Fibroblast of lung (primary cell): ENCODE results near the gene IGF2. TPM values are rescaled to one million over a fixed set of nuclear protein-coding genes. Genes with fewer than 3 reads are reported as not detected.

Source experiments
- DNase-seq, 2 donors: peaks; one replicate each; pipeline versions ENCODE4 v3.0.0 to v3.0.0-alpha.2; 2010; ENCODE audit warnings: low read depth in 2 of 2
- H2AFZ ChIP-seq: 2 replicates; pipeline ENCODE4 v1.5.1; 2012; ENCODE audit warnings: low read length, control low read depth, inconsistent platforms
- H3K27ac ChIP-seq: 2 replicates; pipeline ENCODE4 v1.5.1; 2011; ENCODE audit warnings: low read length, control low read depth; ENCODE audit not compliant: insufficient read depth
- H3K27me3 ChIP-seq: 2 replicates; pipeline ENCODE4 v1.5.1; 2011; ENCODE audit warnings: mild to moderate bottlenecking, low read length; ENCODE audit not compliant: control insufficient read depth, insufficient read depth
- H3K36me3 ChIP-seq: 2 replicates; pipeline ENCODE4 v1.5.1; 2011; ENCODE audit warnings: low read length; ENCODE audit not compliant: control insufficient read depth, insufficient read depth
- H3K4me1 ChIP-seq: 2 replicates; pipeline ENCODE4 v1.5.1; 2011; ENCODE audit warnings: low read length; ENCODE audit not compliant: control insufficient read depth, insufficient read depth; ENCODE audit errors: extremely low read depth
- H3K4me2 ChIP-seq: 2 replicates; pipeline ENCODE4 v1.5.1; 2011; ENCODE audit warnings: low read length, control low read depth; ENCODE audit not compliant: insufficient read depth; ENCODE audit errors: extremely low read depth
- H3K4me3 ChIP-seq, 4 experiments: fragments of 200-600 bp in 1 of 4; sonication (generic) in 1 of 4; replicated peaks in 1 of 4; 2 replicates each; pipeline ENCODE4 v1.5.1; 2011 to 2016; ENCODE audit warnings: low read length in 4 of 4, low read depth in 3 of 4, mild to moderate bottlenecking in 3 of 4, control low read depth in 2 of 4, inconsistent platforms in 1 of 4, mixed read lengths in 1 of 4; ENCODE audit not compliant: insufficient read depth in 1 of 4; ENCODE audit errors: control extremely low read depth in 1 of 4
- H3K79me2 ChIP-seq: 2 replicates; pipeline ENCODE4 v1.5.1; 2012; ENCODE audit warnings: mild to moderate bottlenecking, low read length, inconsistent platforms; ENCODE audit not compliant: control insufficient read depth, insufficient read depth
- H3K9ac ChIP-seq: 2 replicates; pipeline ENCODE4 v1.5.1; 2011; ENCODE audit warnings: mild to moderate bottlenecking, low read length, control low read depth; ENCODE audit not compliant: insufficient read depth
- H3K9me3 ChIP-seq: 2 replicates; pipeline ENCODE4 v1.5.1; 2012; ENCODE audit warnings: low read depth, low read length; ENCODE audit not compliant: control insufficient read depth, insufficient read depth
- H4K20me1 ChIP-seq: 2 replicates; pipeline ENCODE4 v1.5.1; 2011; ENCODE audit warnings: low read length; ENCODE audit not compliant: control insufficient read depth, insufficient read depth; ENCODE audit errors: extremely low read depth
- CTCF ChIP-seq, 2 donors: IDR thresholded peaks in 1 of 2; conservative IDR thresholded peaks in 1 of 2; 1 replicate in 1 of 2; 2 replicates in 1 of 2; pipeline ENCODE4 v1.5.1; 2011 to 2012; ENCODE audit warnings: low read length in 2 of 2, control low read depth in 1 of 2, inconsistent platforms in 1 of 2, low read depth in 1 of 2, mild to moderate bottlenecking in 1 of 2
- EZH2 ChIP-seq: IDR thresholded peaks from 2 replicates; pipeline ENCODE4 v1.5.1; 2012; ENCODE audit warnings: low read length, control low read depth, mild to moderate bottlenecking; ENCODE audit errors: missing control alignments
- polyA plus RNA-seq, 2 donors: library from polyadenylated mRNA; depleted of rRNA in 1 of 2; stranded (reverse) in 1 of 2; unstranded in 1 of 2; fragments of >200 nt; gene quantifications; 2 replicates each; pipeline ENCODE4 v1.2.1, GENCODE V29; 2011 to 2012; ENCODE audit warnings: missing spikeins in 1 of 2
- total RNA-seq: library from RNA; depleted of rRNA; stranded (reverse); fragments of >200 nt; gene quantifications from 2 replicates; pipeline ENCODE4 v1.2.1, GENCODE V29; 2014

IGF2 gene
- total and polyA plus RNA-seq, 2 donors (not counting 1 experiment from before 2014, with no cell fraction given), result 0.08 to 0.17 TPM

- Histone ChIP-seq H3K79me2 (no peaks in the 10 kb centered on the region), H3K36me3 (no peaks in the 10 kb centered on the region), H3K4me3 (no peak overlapping the region), H3K4me1 (no peaks in the 10 kb centered on the region), H3K4me2 (no peak overlapping the region), H3K27ac (no peak overlapping the region), H4K20me1 (no peaks in the 10 kb centered on the region), H3K9ac (no peak overlapping the region), H2AFZ (no peak overlapping the region), H3K27me3 (no peaks in the 10 kb centered on the region), H3K9me3 (no peaks in the 10 kb centered on the region)
- DNase-seq, result no peak
- TF ChIP-seq EZH2 (no peak), CTCF (conservative IDR thresholded peaks at IDR 0.05 in 1 of 2, IDR thresholded peaks at IDR 0.05 in 1 of 2; ENCODE audit: low read depth in 1 of 2, low read length in 2 of 2) (no peak)
Measured at GRCh38 chr11:2116680-2117079, 22.5 kb downstream of the IGF2 start.

- DNase-seq, result no peak
- Histone ChIP-seq H3K36me3 (no peaks in the 10 kb centered on the region), H3K27me3 (no peaks in the 10 kb centered on the region), H2AFZ (no peak overlapping the region), H4K20me1 (no peaks in the 10 kb centered on the region), H3K27ac (no peak overlapping the region), H3K79me2 (no peaks in the 10 kb centered on the region), H3K9ac (no peak overlapping the region), H3K4me3 (no peak overlapping the region), H3K4me1 (no peaks in the 10 kb centered on the region), H3K4me2 (no peak overlapping the region), H3K9me3 (no peaks in the 10 kb centered on the region)
- no peak for TF ChIP-seq CTCF (conservative IDR thresholded peaks at IDR 0.05 in 1 of 2, IDR thresholded peaks at IDR 0.05 in 1 of 2; ENCODE audit: low read depth in 1 of 2, low read length in 2 of 2)
- TF ChIP-seq EZH2, result no peak
Measured at GRCh38 chr11:2115308-2115707, 23.9 kb downstream of the IGF2 start.

- Histone ChIP-seq H3K79me2 (no peaks in the 10 kb centered on the region), H3K9ac (no peak overlapping the region), H3K27me3 (no peaks in the 10 kb centered on the region), H3K4me1 (no peaks in the 10 kb centered on the region), H3K9me3 (no peaks in the 10 kb centered on the region), H3K27ac (no peak overlapping the region), H3K4me3 (no peak overlapping the region), H3K36me3 (no peaks in the 10 kb centered on the region), H2AFZ (no peak overlapping the region), H3K4me2 (no peak overlapping the region), H4K20me1 (no peaks in the 10 kb centered on the region)
- TF ChIP-seq EZH2 (no peak), CTCF (conservative IDR thresholded peaks at IDR 0.05 in 1 of 2, IDR thresholded peaks at IDR 0.05 in 1 of 2; ENCODE audit: low read depth in 1 of 2, low read length in 2 of 2) (no peak)
- no peak for DNase-seq
Measured at GRCh38 chr11:2114430-2115241, 24.6 kb downstream of the IGF2 start.
